Measurements from ENCODE around the gene LIX1L.

Gene LIX1L

GRCh38 chr1:145978854-145979745, 21.3 kb upstream of the LIX1L start:
- ATAC-seq = peak; percentile 98
- TF ChIP-seq TOX (CRISPR knock-in tag; IDR thresholded peaks at IDR 0.05; ENCODE audit: borderline replicate concordance) (0 out of 2 replicates have a peak, but pooled peaks have one; percentile 22), ZNF70 (CRISPR knock-in tag; IDR thresholded peaks at IDR 0.05) (no peak), ZC3H10 (CRISPR knock-in tag; IDR thresholded peaks at IDR 0.05) (peak; percentile 5; the same call in 1 of the 2 replicates), RARB (CRISPR knock-in tag; IDR thresholded peaks at IDR 0.05) (no peak), ZNF565 (CRISPR knock-in tag; conservative IDR thresholded peaks at IDR 0.05; ENCODE audit: low read depth) (no peak)

GRCh38 chr1:145978471-145978853, 20.6 kb upstream of the LIX1L start:
- ATAC-seq = no peak
- TF ChIP-seq ARNTL (CRISPR knock-in tag; IDR thresholded peaks at IDR 0.05; ENCODE audit: borderline replicate concordance, low read depth) (no peak), ESRRG (CRISPR knock-in tag; IDR thresholded peaks at IDR 0.05) (no peak), TSHZ2 (CRISPR knock-in tag; IDR thresholded peaks at IDR 0.05) (no peak), POU6F1 (CRISPR knock-in tag; IDR thresholded peaks at IDR 0.05; ENCODE audit: borderline replicate concordance, low read depth) (no peak), SNAI2 (CRISPR knock-in tag; IDR thresholded peaks at IDR 0.05) (no peak), ZC3H10 (CRISPR knock-in tag; IDR thresholded peaks at IDR 0.05) (no peak), OSR1 (CRISPR knock-in tag; IDR thresholded peaks at IDR 0.05) (no peak), ZNF8 (CRISPR knock-in tag; IDR thresholded peaks at IDR 0.05) (no peak), BACH2 (CRISPR knock-in tag; IDR thresholded peaks at IDR 0.05; ENCODE audit: borderline replicate concordance) (no peak), PATZ1 (CRISPR knock-in tag; IDR thresholded peaks at IDR 0.05; ENCODE audit: borderline replicate concordance) (no peak), ISL1 (CRISPR knock-in tag; IDR thresholded peaks at IDR 0.05) (no peak), ZFP3 (CRISPR knock-in tag; IDR thresholded peaks at IDR 0.05) (no peak), ZNF70 (CRISPR knock-in tag; IDR thresholded peaks at IDR 0.05) (no peak), ZFP30 (CRISPR knock-in tag; IDR thresholded peaks at IDR 0.05) (no peak), TOX (CRISPR knock-in tag; IDR thresholded peaks at IDR 0.05; ENCODE audit: borderline replicate concordance) (no peak), RARB (CRISPR knock-in tag; IDR thresholded peaks at IDR 0.05) (no peak), PPARA (CRISPR knock-in tag; IDR thresholded peaks at IDR 0.05; ENCODE audit: borderline replicate concordance) (no peak)

GRCh38 chr1:145977486-145978470, 20.0 kb upstream of the LIX1L start:
- peak; percentile 54 for ATAC-seq
- TF ChIP-seq ZNF565 (CRISPR knock-in tag; conservative IDR thresholded peaks at IDR 0.05; ENCODE audit: low read depth) (no peak), OSR1 (CRISPR knock-in tag; IDR thresholded peaks at IDR 0.05) (no peak), ZFP30 (CRISPR knock-in tag; IDR thresholded peaks at IDR 0.05) (no peak), PPARA (CRISPR knock-in tag; IDR thresholded peaks at IDR 0.05; ENCODE audit: borderline replicate concordance) (no peak), ZC3H10 (CRISPR knock-in tag; IDR thresholded peaks at IDR 0.05) (no peak), PATZ1 (CRISPR knock-in tag; IDR thresholded peaks at IDR 0.05; ENCODE audit: borderline replicate concordance) (no peak), ESRRG (CRISPR knock-in tag; IDR thresholded peaks at IDR 0.05) (no peak), SNAI2 (CRISPR knock-in tag; IDR thresholded peaks at IDR 0.05) (no peak), ISL1 (CRISPR knock-in tag; IDR thresholded peaks at IDR 0.05) (no peak), GLIS3 (CRISPR knock-in tag; IDR thresholded peaks at IDR 0.05) (no peak), BACH2 (CRISPR knock-in tag; IDR thresholded peaks at IDR 0.05; ENCODE audit: borderline replicate concordance) (no peak), POU6F1 (CRISPR knock-in tag; IDR thresholded peaks at IDR 0.05; ENCODE audit: borderline replicate concordance, low read depth) (no peak), ZFP3 (CRISPR knock-in tag; IDR thresholded peaks at IDR 0.05) (no peak), TOX (CRISPR knock-in tag; IDR thresholded peaks at IDR 0.05; ENCODE audit: borderline replicate concordance) (no peak), ZNF70 (CRISPR knock-in tag; IDR thresholded peaks at IDR 0.05) (no peak), CREB5 (CRISPR knock-in tag; IDR thresholded peaks at IDR 0.05; ENCODE audit: low read depth) (no peak)

Measured in SK-N-SH treated with all-trans-retinoic acid at 6 μM for 48 hours (cell line).